ENCODE measurements around the gene DNAAF6. TPM values are rescaled to one million over a fixed set of nuclear protein-coding genes. Genes with fewer than 3 reads are reported as not detected.
"Not testable (repeated sequence)": the region's sequence is repeated elsewhere in the genome, so short reads cannot be mapped to it uniquely, and the experiment has no call there.

The DNAAF6 gene
- total RNA-seq, 2 experiments from 2014 or later = not detected

- POLR2A ChIA-PET = no interaction called here
- H3K4me3 ChIP-seq (ENCODE audit: low read depth, low read length, poor library complexity, severe bottlenecking) = no peak overlapping the region
- no peaks in the 10 kb centered on the region for H3K9me3 ChIP-seq (ENCODE audit: low read length)
- no TSS peak for BruUV-seq (replicated peaks)
- no peaks in the 10 kb centered on the region for H3K36me3 ChIP-seq (ENCODE audit: insufficient read depth, low read length)
- no peaks in the 10 kb centered on the region for H3K79me2 ChIP-seq (ENCODE audit: insufficient read depth, low read depth, low read length)
- no peak overlapping the region for H3K27ac ChIP-seq (ENCODE audit: low read depth, low read length, poor library complexity, severe bottlenecking)
- no peaks in the 10 kb centered on the region for H3K9me2 ChIP-seq (ENCODE audit: insufficient read depth, low read length)
- intact Hi-C loops (cut with micrococcal nuclease; ENCODE audit: unreplicated experiment) = no loop called here
- CTCF ChIA-PET (ENCODE audit: unreplicated experiment) = no interaction called here
- no peak overlapping the region for H3K4me2 ChIP-seq (ENCODE audit: low read length)
- no peak for DNase-seq (ENCODE audit: low spot score)
- TF ChIP-seq EZH2phosphoT487 (IDR thresholded peaks at IDR 0.05; ENCODE audit: borderline replicate concordance, low read depth, low read length) = no peak
- no peak for TF ChIP-seq CTCF (conservative IDR thresholded peaks at IDR 0.05; ENCODE audit: low read length)
- no peaks in the 10 kb centered on the region for H3K4me1 ChIP-seq (ENCODE audit: insufficient read depth, low read length, poor library complexity, severe bottlenecking)
- H2AFZ ChIP-seq (ENCODE audit: low read length) = no peak overlapping the region
- no peaks in the 10 kb centered on the region for H4K20me1 ChIP-seq (ENCODE audit: insufficient read depth, low read length)
Observed at GRCh38 chrX:107197319-107197718, 9.1 kb upstream of the DNAAF6 start.

DNA sequence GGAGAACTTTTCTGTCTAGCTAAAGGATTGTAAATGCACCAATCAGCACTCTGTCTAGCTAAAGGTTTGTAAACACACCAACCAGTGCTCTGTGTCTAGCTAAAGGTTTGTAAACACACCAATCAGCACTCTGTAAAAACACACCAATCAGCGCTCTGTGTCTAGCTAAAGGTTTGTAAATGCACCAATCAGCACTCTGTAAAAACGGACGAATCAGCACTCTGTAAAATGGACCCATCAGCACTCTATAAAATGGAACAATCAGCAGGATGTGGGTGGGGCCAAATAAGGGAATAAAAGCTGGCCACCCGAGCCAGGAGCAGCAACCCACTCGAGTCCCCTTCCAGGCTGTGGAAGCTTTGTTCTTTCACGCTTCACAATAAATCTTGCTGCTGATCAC, 8.3 kb upstream of the DNAAF6 start:
- BruUV-seq (replicated peaks); intact Hi-C loops (cut with micrococcal nuclease; ENCODE audit: unreplicated experiment); H3K9me2 ChIP-seq (ENCODE audit: insufficient read depth, low read length); H2AFZ ChIP-seq (ENCODE audit: low read length); H3K4me1 ChIP-seq (ENCODE audit: insufficient read depth, low read length, poor library complexity, severe bottlenecking); DNase-seq (ENCODE audit: low spot score); H3K36me3 ChIP-seq (ENCODE audit: insufficient read depth, low read length); H3K9me3 ChIP-seq (ENCODE audit: low read length); H3K79me2 ChIP-seq (ENCODE audit: insufficient read depth, low read depth, low read length); H3K4me3 ChIP-seq (ENCODE audit: low read depth, low read length, poor library complexity, severe bottlenecking); CTCF ChIA-PET (ENCODE audit: unreplicated experiment); H3K4me2 ChIP-seq (ENCODE audit: low read length); H3K27ac ChIP-seq (ENCODE audit: low read depth, low read length, poor library complexity, severe bottlenecking); H4K20me1 ChIP-seq (ENCODE audit: insufficient read depth, low read length): not testable (repeated sequence)
- POLR2A ChIA-PET = interaction anchor here (0.6 kb wide), 1 partner anchor 1532 kb away, joined by 3 read pairs; no protein-coding TSS in a partner anchor

DNA sequence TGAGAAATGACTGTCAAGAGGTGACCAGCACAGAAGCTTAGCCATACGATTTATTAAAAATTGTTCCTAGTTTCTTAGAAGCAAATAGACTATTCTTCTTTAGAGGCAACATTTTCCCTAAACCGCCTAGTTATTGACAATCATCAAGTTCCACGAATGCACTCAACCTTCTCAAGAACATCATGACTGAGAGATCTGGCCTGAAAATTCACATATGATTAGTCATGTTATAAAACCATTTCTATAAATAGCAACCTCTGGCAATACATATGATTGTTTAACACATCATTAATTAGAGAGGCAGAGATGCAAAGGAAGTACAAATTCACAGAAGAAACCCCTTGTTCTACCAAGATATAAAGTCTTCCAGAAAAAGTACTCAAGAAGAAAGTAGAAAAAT, 6.9 kb upstream of the DNAAF6 start:
- DNase-seq (ENCODE audit: low spot score) = no peak
- BruUV-seq (replicated peaks) = no TSS peak
- no peaks in the 10 kb centered on the region for H3K36me3 ChIP-seq (ENCODE audit: insufficient read depth, low read length)
- H2AFZ ChIP-seq (ENCODE audit: low read length) = no peak overlapping the region
- no peak overlapping the region for H3K4me2 ChIP-seq (ENCODE audit: low read length)
- intact Hi-C loops (cut with micrococcal nuclease; ENCODE audit: unreplicated experiment) = no loop called here
- no peaks in the 10 kb centered on the region for H3K79me2 ChIP-seq (ENCODE audit: insufficient read depth, low read depth, low read length)
- POLR2A ChIA-PET = no interaction called here
- H3K4me3 ChIP-seq (ENCODE audit: low read depth, low read length, poor library complexity, severe bottlenecking) = no peak overlapping the region
- no peaks in the 10 kb centered on the region for H4K20me1 ChIP-seq (ENCODE audit: insufficient read depth, low read length)
- no peak overlapping the region for H3K27ac ChIP-seq (ENCODE audit: low read depth, low read length, poor library complexity, severe bottlenecking)
- TF ChIP-seq CTCF (conservative IDR thresholded peaks at IDR 0.05; ENCODE audit: low read length) (no peak), EZH2phosphoT487 (IDR thresholded peaks at IDR 0.05; ENCODE audit: borderline replicate concordance, low read depth, low read length) (no peak)
- no peaks in the 10 kb centered on the region for H3K4me1 ChIP-seq (ENCODE audit: insufficient read depth, low read length, poor library complexity, severe bottlenecking)
- CTCF ChIA-PET (ENCODE audit: unreplicated experiment) = no interaction called here
- no peaks in the 10 kb centered on the region for H3K9me2 ChIP-seq (ENCODE audit: insufficient read depth, low read length)
- H3K9me3 ChIP-seq (ENCODE audit: low read length) = no peaks in the 10 kb centered on the region

Measured in OCI-LY7 (cell line).